ENCODE measurements around the gene BTBD7.

GRCh38 chr14:93285044-93285443, 47.8 kb downstream of the BTBD7 start:
- TF ChIP-seq EZH2 (IDR thresholded peaks at IDR 0.05) (no peak), POLR2AphosphoS5 (IDR thresholded peaks at IDR 0.05; ENCODE audit: borderline replicate concordance, low read depth, low read length) (no peak), FOXP2 (optimal IDR thresholded peaks at IDR 0.05; ENCODE audit: control extremely low read depth, extremely low read length, insufficient read depth) (no peak)

Measured in SK-N-MC (cell line).